NB4 (cell line): ENCODE measurements around the gene ANAPC16.

Experiments
- MYC ChIP-seq: IDR thresholded peaks from 2 replicates; pipeline ENCODE4 v1.6.1; 2011; ENCODE audit warnings: low read depth, low read length
- POLR2A ChIP-seq: IDR thresholded peaks from 2 replicates; pipeline ENCODE4 v1.6.1; 2011; ENCODE audit warnings: mild to moderate bottlenecking; ENCODE audit not compliant: insufficient read length; ENCODE audit errors: extremely low read depth
- TF ChIP-seq, protein P1 (sequence below): IDR thresholded peaks from one replicate; pipeline ENCODE4 v1.5.1; 2012; ENCODE audit warnings: low read depth, low read length
- TF ChIP-seq, protein P2 (sequence below): IDR thresholded peaks from 2 replicates; pipeline ENCODE4 v1.6.1; 2011; ENCODE audit warnings: low read depth, low read length

DNA sequence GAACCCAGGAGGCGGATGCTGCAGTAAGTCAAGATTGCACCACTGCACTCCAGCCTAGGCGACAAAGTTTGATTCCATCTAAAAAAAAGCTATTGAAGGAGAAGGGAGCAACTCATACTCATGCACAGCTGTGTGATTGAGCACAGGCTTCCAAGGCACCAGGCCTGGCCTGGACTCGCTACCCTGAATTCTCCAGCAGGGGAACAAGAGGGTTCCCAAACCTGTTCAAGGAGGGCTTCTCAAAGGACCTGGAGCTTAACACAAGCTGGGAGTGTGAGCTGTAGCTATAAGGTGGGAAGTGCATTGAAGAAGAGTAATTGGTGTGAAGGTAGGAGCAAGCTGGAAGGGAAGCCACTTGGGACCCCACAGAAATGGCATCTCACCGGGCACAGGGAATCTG lies 42.8 kb downstream of the ANAPC16 start:
- TF ChIP-seq, protein P1, sequence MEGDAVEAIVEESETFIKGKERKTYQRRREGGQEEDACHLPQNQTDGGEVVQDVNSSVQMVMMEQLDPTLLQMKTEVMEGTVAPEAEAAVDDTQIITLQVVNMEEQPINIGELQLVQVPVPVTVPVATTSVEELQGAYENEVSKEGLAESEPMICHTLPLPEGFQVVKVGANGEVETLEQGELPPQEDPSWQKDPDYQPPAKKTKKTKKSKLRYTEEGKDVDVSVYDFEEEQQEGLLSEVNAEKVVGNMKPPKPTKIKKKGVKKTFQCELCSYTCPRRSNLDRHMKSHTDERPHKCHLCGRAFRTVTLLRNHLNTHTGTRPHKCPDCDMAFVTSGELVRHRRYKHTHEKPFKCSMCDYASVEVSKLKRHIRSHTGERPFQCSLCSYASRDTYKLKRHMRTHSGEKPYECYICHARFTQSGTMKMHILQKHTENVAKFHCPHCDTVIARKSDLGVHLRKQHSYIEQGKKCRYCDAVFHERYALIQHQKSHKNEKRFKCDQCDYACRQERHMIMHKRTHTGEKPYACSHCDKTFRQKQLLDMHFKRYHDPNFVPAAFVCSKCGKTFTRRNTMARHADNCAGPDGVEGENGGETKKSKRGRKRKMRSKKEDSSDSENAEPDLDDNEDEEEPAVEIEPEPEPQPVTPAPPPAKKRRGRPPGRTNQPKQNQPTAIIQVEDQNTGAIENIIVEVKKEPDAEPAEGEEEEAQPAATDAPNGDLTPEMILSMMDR = no peak
- TF ChIP-seq, protein P2, sequence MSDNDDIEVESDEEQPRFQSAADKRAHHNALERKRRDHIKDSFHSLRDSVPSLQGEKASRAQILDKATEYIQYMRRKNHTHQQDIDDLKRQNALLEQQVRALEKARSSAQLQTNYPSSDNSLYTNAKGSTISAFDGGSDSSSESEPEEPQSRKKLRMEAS = no peak
- TF ChIP-seq POLR2A (no peak), MYC (no peak)
